PC-3 (cell line): ENCODE data around the gene FRG2.
"Not testable (repeated sequence)": the region's sequence is repeated elsewhere in the genome, so short reads cannot be mapped to it uniquely, and the experiment has no call there.

ENCODE experiments used
- CTCF ChIP-seq: fragments of 300-600 bp; sonication (generic); conservative IDR thresholded peaks from 2 replicates; pipeline ENCODE4 v1.5.1; 2017; ENCODE audit warnings: antibody characterized with exemption, low read depth, mild to moderate bottlenecking, low read length
- EZH2 ChIP-seq: fragments of 300-600 bp; sonication (generic); IDR thresholded peaks from one replicate; pipeline ENCODE4 v1.6.1; 2017; ENCODE audit warnings: antibody characterized with exemption, mild to moderate bottlenecking, low read length; ENCODE audit not compliant: unreplicated experiment
- EZH2phosphoT487 ChIP-seq: fragments of 300-600 bp; sonication (generic); IDR thresholded peaks from 2 replicates; pipeline ENCODE4 v1.6.1; 2018; ENCODE audit warnings: mild to moderate bottlenecking, antibody characterized with exemption, low read length, borderline replicate concordance

GRCh38 chr4:190064805-190065204, 37.7 kb upstream of the FRG2 start:
- TF ChIP-seq CTCF, EZH2, EZH2phosphoT487: not testable (repeated sequence)
